HepG2 (cell line): ENCODE results near the gene FKBP5. TPM values are rescaled to one million over a fixed set of nuclear protein-coding genes. Genes with fewer than 3 reads are reported as not detected.

Experiments
- ARID3A ChIP-seq: IDR thresholded peaks from 2 replicates; pipeline ENCODE4 v1.6.1; 2012; ENCODE audit warnings: low read depth, low read length, improper control_type of control experiment
- CTCF ChIP-seq: sonication (generic); formaldehyde crosslinking; IDR thresholded peaks from 2 replicates; pipeline ENCODE4 v1.5.0; 2020; ENCODE audit warnings: mild to moderate bottlenecking, missing genetic modification reagents, moderate library complexity
- EHMT2 ChIP-seq: fragments of 200-600 bp; sonication (generic); IDR thresholded peaks from 2 replicates; pipeline ENCODE4 v1.7.0; 2017; ENCODE audit warnings: antibody characterized with exemption, low read depth, low read length, borderline replicate concordance
- EP300 ChIP-seq, 3 experiments: sonication (generic) in 1 of 3; formaldehyde crosslinking in 1 of 3; IDR thresholded peaks; 2 replicates each; pipeline versions ENCODE4 v1.5.1 to v1.6.1; 2011 to 2020; ENCODE audit warnings: low read depth in 2 of 3, low read length in 2 of 3, borderline replicate concordance in 1 of 3, improper control_type of control experiment in 1 of 3, mild to moderate bottlenecking in 1 of 3, missing genetic modification reagents in 1 of 3, moderate library complexity in 1 of 3
- GFI1 ChIP-seq: sonication (generic); formaldehyde crosslinking; IDR thresholded peaks from 2 replicates; pipeline ENCODE4 v1.5.0; 2020; ENCODE audit warnings: missing genetic modification reagents, mild to moderate bottlenecking, borderline replicate concordance
- KLF6 ChIP-seq: IDR thresholded peaks from 2 replicates; pipeline ENCODE4 v1.8.0; 2016; ENCODE audit warnings: missing biosample characterization, missing genetic modification reagents
- LBX2 ChIP-seq: sonication (generic); formaldehyde crosslinking; IDR thresholded peaks from 2 replicates; pipeline ENCODE4 v1.5.0; 2020; ENCODE audit warnings: missing genetic modification reagents, mild to moderate bottlenecking, borderline replicate concordance
- NFIB ChIP-seq: sonication (generic); formaldehyde crosslinking; IDR thresholded peaks from 2 replicates; pipeline ENCODE4 v1.9.0; 2021; ENCODE audit warnings: missing genetic modification reagents, mild to moderate bottlenecking, borderline replicate concordance
- PAWR ChIP-seq: sonication (generic); formaldehyde crosslinking; IDR thresholded peaks from 2 replicates; pipeline ENCODE4 v1.4.0; 2020; ENCODE audit warnings: missing genetic modification reagents, mild to moderate bottlenecking, borderline replicate concordance
- PITX1 ChIP-seq: sonication (generic); formaldehyde crosslinking; IDR thresholded peaks from 2 replicates; pipeline ENCODE4 v1.5.1; 2020; ENCODE audit warnings: mild to moderate bottlenecking, missing genetic modification reagents
- POGK ChIP-seq: sonication (generic); formaldehyde crosslinking; conservative IDR thresholded peaks from 2 replicates; pipeline ENCODE4 v1.8.0; 2022; ENCODE audit warnings: mild to moderate bottlenecking, moderate library complexity, missing genetic modification reagents
- RXRB ChIP-seq: IDR thresholded peaks from 2 replicates; pipeline ENCODE4 v1.6.1; 2016; ENCODE audit warnings: borderline replicate concordance, missing genetic modification reagents, missing compliant biosample characterization
- SOX13 ChIP-seq, 3 experiments: fragments of 450-650 bp in 1 of 3; sonication (generic) in 1 of 3; formaldehyde crosslinking in 1 of 3; IDR thresholded peaks in 2 of 3; conservative IDR thresholded peaks in 1 of 3; 2 replicates each; pipeline versions ENCODE4 v1.5.0 to v1.6.1; 2016 to 2020; ENCODE audit warnings: antibody characterized with exemption in 1 of 3, mild to moderate bottlenecking in 1 of 3, missing compliant biosample characterization in 1 of 3, missing genetic modification reagents in 1 of 3, moderate library complexity in 1 of 3
- ZBTB25 ChIP-seq: IDR thresholded peaks from 2 replicates; pipeline ENCODE4 v1.6.1; 2018; ENCODE audit warnings: missing genetic modification reagents
- ZKSCAN8 ChIP-seq: IDR thresholded peaks from 2 replicates; pipeline ENCODE4 v1.6.1; 2016; ENCODE audit warnings: borderline replicate concordance, missing genetic modification reagents, missing compliant biosample characterization
- ZMYM4 ChIP-seq: sonication (generic); formaldehyde crosslinking; IDR thresholded peaks from 2 replicates; pipeline ENCODE4 v1.8.1; 2023; ENCODE audit warnings: mild to moderate bottlenecking, missing genetic modification reagents
- ZNF354B ChIP-seq: sonication (generic); formaldehyde crosslinking; IDR thresholded peaks from 2 replicates; pipeline ENCODE4 v1.8.0; 2022; ENCODE audit warnings: mild to moderate bottlenecking, missing genetic modification reagents
- ZNF382 ChIP-seq: sonication (generic); formaldehyde crosslinking; IDR thresholded peaks from 2 replicates; pipeline ENCODE4 v1.5.0; 2020; ENCODE audit warnings: missing genetic modification reagents, mild to moderate bottlenecking, borderline replicate concordance
- polyA plus RNA-seq, 8 experiments: library from polyadenylated mRNA; depleted of rRNA in 3 of 8; stranded (reverse) in 7 of 8; unstranded in 1 of 8; fragments of >200 nt; fragmentation: Illumina TruSeq in 4 of 8; extraction: Trizol in 4 of 8; gene quantifications; 2 replicates each; pipeline versions ENCODE4 v1.2.1 to v1.2.3, GENCODE V29; 2011 to 2016; ENCODE audit warnings: low read depth in 4 of 8, missing spikeins in 1 of 8, mixed read lengths in 1 of 8; ENCODE audit not compliant: insufficient read depth in 1 of 8
- total RNA-seq, 5 experiments: library from RNA; depleted of rRNA; stranded (reverse); fragments of >200 nt; fragmentation: Illumina TruSeq; extraction: Trizol; gene quantifications; 2 replicates each; pipeline ENCODE4 v1.2.3, GENCODE V29; 2016; ENCODE audit warnings: low read depth in 1 of 5

Gene FKBP5
- total and polyA plus RNA-seq, 2 of the 13 experiments (the other 11 are each of a cell fraction or from before 2014, with no cell fraction given) = 8.0 to 17.4 TPM

GRCh38 chr6:35737413-35738211 lies 48.9 kb upstream of the FKBP5 start (continued):
- TF ChIP-seq ZNF354B (CRISPR knock-in tag) = 0 out of 2 replicates have a peak, but pooled peaks have one; percentile 81
- no peak for TF ChIP-seq ZNF382 (CRISPR knock-in tag)
- peak; percentile 49; the same call in 1 of the 2 replicates for TF ChIP-seq PITX1 (CRISPR knock-in tag)
- peak; percentile 46 for TF ChIP-seq ZMYM4 (CRISPR knock-in tag)
- 0 out of 2 replicates have a peak, but pooled peaks have one; percentile 44 for TF ChIP-seq EHMT2
- 0 out of 2 replicates have a peak, but pooled peaks have one; percentile 58 for TF ChIP-seq PAWR (CRISPR knock-in tag)
- peak; percentile 53; the same call in 1 of the 2 replicates for TF ChIP-seq RXRB (CRISPR knock-in tag)
- no peak for TF ChIP-seq LBX2 (CRISPR knock-in tag)
- 0 out of 2 replicates have a peak, but pooled peaks have one; percentile 59 for TF ChIP-seq KLF6 (CRISPR knock-in tag)
- no peak for TF ChIP-seq SOX13 (IDR thresholded peaks at IDR 0.05)
- peak in 1 of 2 experiments; percentile 21; a peak in 1 of 4 replicates for TF ChIP-seq SOX13 (CRISPR knock-in tag; conservative IDR thresholded peaks at IDR 0.05 in 1 of 2, IDR thresholded peaks at IDR 0.05 in 1 of 2)
- TF ChIP-seq GFI1 (CRISPR knock-in tag) = no peak
- TF ChIP-seq CTCF (CRISPR knock-in tag) = peak; percentile 89
- TF ChIP-seq EP300 (IDR thresholded peaks at IDR 0.05; ENCODE audit: low read depth in 2 of 2, low read length in 2 of 2) = peak in 1 of 2 experiments; percentile 62; a peak in 1 of 4 replicates
- no peak; the same call in 1 of the 2 replicates for TF ChIP-seq EP300 (CRISPR knock-in tag; IDR thresholded peaks at IDR 0.05; ENCODE audit: borderline replicate concordance)
- 0 out of 2 replicates have a peak, but pooled peaks have one; percentile 31 for TF ChIP-seq POGK (CRISPR knock-in tag)
- peak; percentile 63; the same call in 1 of the 2 replicates for TF ChIP-seq ZKSCAN8 (CRISPR knock-in tag)
- TF ChIP-seq NFIB (CRISPR knock-in tag) = no peak
- TF ChIP-seq ARID3A = 0 out of 2 replicates have a peak, but pooled peaks have one; percentile 62
- TF ChIP-seq ZBTB25 (CRISPR knock-in tag) = 0 out of 2 replicates have a peak, but pooled peaks have one; percentile 77
